BLaER1 treated with 17β-estradiol and CSF1 and Interleukin-3, amounts not matched to agents 10 nM and 100 nM (cell line): ENCODE measurements around the gene ARID1B.

Experiments
- H3K27ac ChIP-seq, 11 experiments: shearing (Covaris generic); formaldehyde crosslinking; 2 replicates each; pipeline ENCODE4 v1.8.1; 2022
- H3K27me3 ChIP-seq, 11 experiments: shearing (Covaris generic); formaldehyde crosslinking; 2 replicates each; pipeline ENCODE4 v1.8.1; 2022
- H3K36me3 ChIP-seq, 11 experiments: shearing (Covaris generic); formaldehyde crosslinking; 2 replicates each; pipeline ENCODE4 v1.8.1; 2022
- H3K4me1 ChIP-seq, 10 experiments: shearing (Covaris generic); formaldehyde crosslinking; 2 replicates each; pipeline ENCODE4 v1.8.1; 2022
- H3K4me2 ChIP-seq, 11 experiments: shearing (Covaris generic); formaldehyde crosslinking; 2 replicates each; pipeline ENCODE4 v1.8.1; 2022
- H3K4me3 ChIP-seq, 10 experiments: shearing (Covaris generic); formaldehyde crosslinking; 2 replicates each; pipeline ENCODE4 v1.8.1; 2022
- H3K9ac ChIP-seq, 11 experiments: shearing (Covaris generic); formaldehyde crosslinking; 2 replicates each; pipeline ENCODE4 v1.8.1; 2022
- H3K9me3 ChIP-seq, 11 experiments: shearing (Covaris generic); formaldehyde crosslinking; replicated peaks in 1 of 11; 2 replicates each; pipeline ENCODE4 v1.8.1; 2022
- H4K20me1 ChIP-seq, 11 experiments: shearing (Covaris generic); formaldehyde crosslinking; 2 replicates each; pipeline ENCODE4 v1.8.1; 2022
- Cebpa-rat ChIP-seq, 11 experiments: shearing (Covaris generic); IDR thresholded peaks; 2 replicates each; pipeline ENCODE4 v1.8.1; 2022

The ARID1B gene

DNA sequence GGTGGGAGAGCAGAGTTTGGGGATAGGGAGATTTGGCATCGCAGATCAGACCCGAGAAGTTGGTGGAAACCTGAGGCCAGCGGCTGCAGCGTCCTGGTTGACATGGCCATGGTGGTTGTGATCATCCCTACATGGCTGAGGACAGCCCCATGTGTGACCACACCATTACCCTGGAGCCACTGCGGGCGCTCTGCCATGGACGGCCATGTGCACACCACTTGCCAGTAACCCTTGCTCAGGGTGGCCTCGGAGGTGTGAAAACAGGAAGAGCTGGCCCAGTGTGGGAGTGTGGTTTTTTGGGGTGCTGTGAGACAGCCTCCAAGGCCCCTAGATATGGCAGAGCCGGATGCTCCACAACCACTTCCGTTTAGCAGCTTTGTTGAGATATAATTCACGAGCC lies 481.7 kb downstream of the ARID1B start:
- no peaks in the 10 kb centered on the region for H3K27me3 ChIP-seq
- H3K4me2 ChIP-seq = no peak overlapping the region
- no peak for TF ChIP-seq Cebpa-rat (IDR thresholded peaks at IDR 0.05)
- H3K9me3 ChIP-seq = no peaks in the 10 kb centered on the region
- H3K36me3 ChIP-seq = no peaks in the 10 kb centered on the region
- no peak overlapping the region for H3K27ac ChIP-seq
- no peak overlapping the region for H3K4me3 ChIP-seq
- 0 out of 20 replicates have a peak, but pooled peaks cover 0 to 6% (median 0%) of the 10 kb centered on the region in 10 experiments for H3K4me1 ChIP-seq
- H3K9ac ChIP-seq = no peak overlapping the region
- H4K20me1 ChIP-seq = no peaks in the 10 kb centered on the region

DNA sequence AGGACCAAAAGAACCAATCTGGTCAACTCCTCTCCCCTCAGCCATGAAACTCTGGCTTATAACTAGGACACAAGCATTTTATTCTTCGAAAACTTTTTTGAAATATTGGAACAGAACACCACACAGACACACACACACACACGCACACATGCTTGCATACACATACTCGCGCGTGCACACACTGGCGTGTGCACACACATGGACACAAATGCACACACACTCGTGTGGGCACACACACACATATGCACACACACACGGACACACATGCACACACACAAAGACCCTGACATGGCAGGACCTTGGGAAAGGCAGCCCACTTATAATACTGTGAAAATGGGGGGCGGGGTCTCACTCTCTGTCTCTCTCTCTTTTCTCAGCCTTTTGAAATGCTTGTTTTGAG lies 482.3 kb downstream of the ARID1B start:
- no peaks in the 10 kb centered on the region for H3K9me3 ChIP-seq
- H3K36me3 ChIP-seq = no peaks in the 10 kb centered on the region
- no peak overlapping the region for H3K4me2 ChIP-seq
- H3K4me3 ChIP-seq = no peak overlapping the region
- no peak overlapping the region for H3K9ac ChIP-seq
- no peak for TF ChIP-seq Cebpa-rat (IDR thresholded peaks at IDR 0.05)
- no peaks in the 10 kb centered on the region for H4K20me1 ChIP-seq
- no peak overlapping the region for H3K27ac ChIP-seq
- H3K27me3 ChIP-seq = no peaks in the 10 kb centered on the region
- H3K4me1 ChIP-seq = 0 out of 20 replicates have a peak, but pooled peaks cover 0 to 6% (median 0%) of the 10 kb centered on the region in 10 experiments
